NCI-H2107 treated with DMSO at 0.1 percent for 48 hours (cell line): ENCODE measurements around the gene CSK.
"Not testable (repeated sequence)": the region's sequence is repeated elsewhere in the genome, so short reads cannot be mapped to it uniquely, and the experiment has no call there.

Experiments
- DNase-seq: peaks from one replicate; lab custom pipeline; 2025; ENCODE audit not compliant: unreplicated experiment; lab: John Stamatoyannopoulos, UW

The CSK gene

DNA sequence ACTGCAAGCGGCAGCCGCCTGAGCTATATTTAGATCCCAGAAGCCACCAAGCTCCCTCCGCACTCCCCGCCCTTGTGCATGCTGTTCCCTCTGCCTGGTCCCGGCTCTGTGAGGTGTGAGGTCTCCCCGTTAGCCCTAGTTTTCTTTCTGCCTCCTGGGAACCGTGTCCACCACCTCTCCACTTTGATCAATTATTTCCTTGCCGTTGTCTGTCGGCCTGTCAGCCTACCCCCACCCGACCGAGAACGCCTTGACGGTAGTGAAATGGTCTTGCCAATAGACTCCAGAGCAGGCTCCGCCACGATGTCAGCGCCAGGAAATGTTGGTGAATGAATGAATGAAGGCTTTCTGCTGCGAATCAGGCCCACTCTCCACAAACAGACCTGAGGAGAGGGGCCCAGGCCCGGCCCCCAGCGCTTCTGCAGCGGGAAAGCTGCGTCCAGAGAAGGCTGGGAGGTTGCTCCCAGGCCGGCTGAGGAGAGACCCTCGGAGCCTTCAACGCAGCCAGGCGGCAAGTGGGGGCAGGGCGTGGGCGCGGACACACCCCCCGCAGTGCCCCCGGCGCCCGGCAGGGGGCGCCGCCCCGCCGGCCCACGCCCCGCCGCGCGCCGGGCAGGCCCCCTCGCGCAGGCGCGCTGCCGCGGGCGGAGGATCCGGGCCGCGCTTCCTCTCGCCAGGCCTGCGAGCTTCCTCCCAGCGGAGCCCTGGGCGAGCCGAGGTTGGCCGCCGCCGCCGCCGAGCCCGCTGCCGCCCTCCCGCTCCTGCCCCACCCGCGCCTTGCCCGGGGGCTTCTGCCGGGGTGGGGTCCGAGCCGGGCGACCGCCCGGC is at the start of gene CSK:
CSK (plus strand) TSS at position 650 of the 828 bp plus-strand sequence. CDS start 16,218 bp downstream, outside the sequence.
- no peak for DNase-seq

DNA sequence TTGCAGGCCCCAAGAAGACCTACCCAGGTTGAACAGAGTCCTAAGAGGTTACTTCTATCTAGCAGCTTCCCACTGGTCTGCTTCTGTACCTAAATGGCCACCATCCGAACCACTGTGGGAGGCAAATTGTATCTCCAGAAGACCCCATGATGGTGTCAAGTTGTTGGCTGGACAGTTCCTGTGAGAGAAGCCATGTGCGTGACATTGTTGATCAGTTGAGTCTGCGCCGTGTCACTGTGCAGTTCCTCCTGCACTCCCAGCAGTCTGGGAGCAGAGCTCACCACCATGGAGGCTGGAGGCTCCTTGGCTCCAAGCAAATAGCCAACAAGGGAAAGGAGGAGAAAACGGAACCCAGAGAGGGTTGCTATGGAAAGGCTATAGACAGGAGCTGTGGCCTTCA is 49.0 kb upstream of the CSK start:
- no peak for DNase-seq

DNA sequence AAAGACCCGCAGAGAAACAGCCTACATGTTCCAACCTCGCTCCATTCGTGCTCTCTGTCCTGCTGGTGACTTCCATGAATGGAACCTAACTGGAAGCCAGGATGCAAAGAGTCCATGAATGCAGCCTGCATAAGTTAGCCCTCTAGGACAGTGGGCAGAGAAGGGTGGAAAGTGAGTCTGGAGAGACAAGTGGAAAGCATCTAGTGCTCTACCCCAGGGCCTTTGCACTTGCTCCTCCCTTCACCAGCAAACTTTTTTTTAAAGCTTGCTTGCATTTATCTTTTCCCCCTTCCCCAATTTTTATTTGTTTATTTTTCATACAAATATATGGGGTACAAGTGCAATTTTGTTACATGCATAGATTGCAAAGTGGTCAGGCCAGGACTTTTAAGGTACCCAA is 48.6 kb upstream of the CSK start:
- DNase-seq = no peak

DNA sequence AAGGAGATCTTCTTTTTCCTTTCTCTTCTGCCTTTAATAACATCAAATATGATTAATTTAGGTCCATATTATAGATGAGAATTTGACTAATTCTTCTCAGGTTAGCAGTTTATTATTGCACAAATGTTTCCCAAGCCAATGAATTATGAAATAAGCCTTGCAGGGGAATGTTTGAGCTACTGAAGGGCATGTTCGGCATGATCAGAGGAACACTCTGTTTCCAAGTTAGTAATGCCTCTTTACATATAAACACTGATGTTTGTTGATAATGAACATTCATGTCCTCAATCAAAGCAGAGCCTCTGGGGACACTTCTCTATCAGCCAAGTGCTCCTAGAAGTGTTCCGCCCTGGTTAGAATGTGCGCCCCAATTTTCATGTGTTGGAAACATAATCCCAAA is 46.6 kb upstream of the CSK start:
- DNase-seq = no peak

DNA sequence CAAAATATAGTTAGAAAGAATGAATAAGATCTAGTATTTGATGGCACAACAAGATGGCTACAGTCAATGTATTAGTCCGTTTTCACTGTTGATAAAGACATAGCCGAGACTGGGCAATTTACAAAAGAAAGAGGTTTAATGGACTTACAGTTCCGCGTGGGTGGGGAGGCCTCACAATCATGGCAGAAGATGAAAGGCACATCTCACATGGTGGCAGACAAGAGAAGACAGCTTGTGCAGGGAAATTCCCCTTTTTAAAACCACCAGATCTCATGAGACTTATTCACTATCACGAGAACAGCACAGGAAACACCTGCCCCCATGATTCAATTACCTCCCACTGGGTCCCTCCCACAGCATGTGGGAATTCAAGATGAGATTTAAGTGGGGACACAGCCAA is 43.6 kb upstream of the CSK start:
- DNase-seq = not testable (repeated sequence)

DNA sequence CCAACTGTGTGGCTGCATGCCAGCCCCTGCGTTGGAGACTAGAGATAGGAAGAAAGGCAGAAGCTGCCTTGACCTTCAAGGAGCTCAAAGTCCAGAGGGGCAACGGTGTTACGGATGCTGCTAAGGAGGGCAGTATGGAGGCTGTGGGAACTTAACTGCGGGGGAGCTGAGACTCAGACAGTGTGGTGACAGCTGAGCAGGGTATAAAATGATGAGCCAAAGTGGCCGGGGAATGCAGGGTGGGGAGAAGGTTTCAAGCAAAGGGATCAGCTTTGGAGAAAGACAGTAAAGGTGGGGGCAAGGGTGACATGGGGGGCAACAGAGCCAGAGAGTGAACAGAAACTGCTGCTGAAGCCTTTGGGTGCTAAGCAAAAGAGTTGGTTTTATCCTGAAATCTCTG is 39.5 kb upstream of the CSK start:
- no peak for DNase-seq

DNA sequence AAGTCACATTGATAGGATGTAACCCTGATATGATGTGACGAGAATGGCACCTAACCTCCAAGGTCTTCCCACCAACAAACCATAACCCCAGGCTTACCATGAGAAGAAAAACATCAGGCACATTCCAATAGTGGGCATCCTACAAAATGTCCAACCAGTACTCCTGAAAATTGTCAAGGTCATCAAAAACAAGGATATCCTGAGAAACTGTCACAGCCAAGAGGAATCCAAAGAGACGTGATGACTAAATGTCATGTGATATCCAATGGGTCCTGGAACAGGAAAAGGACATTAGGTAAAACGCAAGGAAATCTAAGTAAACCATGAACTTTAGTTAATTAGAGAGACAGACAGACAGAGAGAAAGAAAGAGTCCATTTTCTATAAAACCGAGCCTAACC is 35.5 kb upstream of the CSK start:
- no peak for DNase-seq

DNA sequence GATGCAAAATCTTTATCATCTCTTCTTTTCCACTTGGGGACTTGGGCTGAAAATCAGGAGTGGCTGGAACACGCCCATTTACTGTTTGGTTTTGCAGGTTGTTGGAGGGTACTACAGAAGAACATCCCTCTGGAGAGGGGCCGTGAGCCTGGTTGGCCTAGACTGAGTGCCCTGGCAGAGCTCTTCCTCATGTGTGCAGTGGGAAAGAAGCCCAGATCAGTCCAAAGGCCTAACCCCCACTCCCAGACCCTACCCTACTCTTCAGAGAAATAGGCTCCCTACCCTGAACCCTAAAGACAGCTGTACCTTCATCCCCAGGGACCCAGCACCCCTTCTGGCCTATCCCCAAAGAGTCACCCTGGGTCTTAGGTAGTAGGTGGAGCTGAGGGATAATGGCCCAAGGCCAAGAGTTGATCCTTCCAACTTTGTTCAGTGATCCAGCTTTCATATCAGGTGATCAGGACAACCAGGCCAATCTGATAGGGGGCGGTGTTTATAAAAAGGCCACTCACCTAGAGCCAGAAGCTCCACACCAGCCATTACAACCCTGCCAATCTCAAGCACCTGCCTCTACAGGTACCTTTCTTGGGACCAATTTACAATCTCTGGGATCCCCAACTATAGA is 33.4 kb upstream of the CSK start, which contains the start of gene CYP1A2:
CYP1A2 (plus strand) TSS at position 524 of the 625 bp plus-strand sequence. CDS start 894 bp downstream, outside the sequence.
- no peak for DNase-seq

DNA sequence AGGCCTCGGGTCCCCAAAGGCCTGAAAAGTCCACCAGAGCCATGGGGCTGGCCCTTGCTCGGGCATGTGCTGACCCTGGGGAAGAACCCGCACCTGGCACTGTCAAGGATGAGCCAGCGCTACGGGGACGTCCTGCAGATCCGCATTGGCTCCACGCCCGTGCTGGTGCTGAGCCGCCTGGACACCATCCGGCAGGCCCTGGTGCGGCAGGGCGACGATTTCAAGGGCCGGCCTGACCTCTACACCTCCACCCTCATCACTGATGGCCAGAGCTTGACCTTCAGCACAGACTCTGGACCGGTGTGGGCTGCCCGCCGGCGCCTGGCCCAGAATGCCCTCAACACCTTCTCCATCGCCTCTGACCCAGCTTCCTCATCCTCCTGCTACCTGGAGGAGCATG is 32.0 kb upstream of the CSK start:
- no peak for DNase-seq

DNA sequence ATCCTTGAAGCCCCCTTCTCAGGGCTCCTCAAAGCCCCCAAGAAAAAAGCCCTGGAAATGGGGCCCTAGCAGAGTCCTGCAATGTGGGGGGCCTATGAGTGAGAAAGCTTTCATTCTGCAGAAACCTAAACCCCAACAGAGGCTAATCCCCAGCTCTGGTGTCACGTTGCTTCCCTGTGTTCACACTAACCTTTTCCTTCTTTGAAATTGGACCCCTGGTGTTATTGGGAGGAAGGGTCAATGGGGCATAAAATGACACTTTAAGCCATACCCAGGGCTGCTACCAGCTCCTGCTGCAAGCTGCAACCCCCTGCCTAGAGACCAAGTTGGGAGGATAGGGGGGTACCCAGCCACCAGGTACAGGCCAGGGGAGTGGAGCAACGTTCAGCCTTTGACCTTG is 31.1 kb upstream of the CSK start:
- DNase-seq = no peak

DNA sequence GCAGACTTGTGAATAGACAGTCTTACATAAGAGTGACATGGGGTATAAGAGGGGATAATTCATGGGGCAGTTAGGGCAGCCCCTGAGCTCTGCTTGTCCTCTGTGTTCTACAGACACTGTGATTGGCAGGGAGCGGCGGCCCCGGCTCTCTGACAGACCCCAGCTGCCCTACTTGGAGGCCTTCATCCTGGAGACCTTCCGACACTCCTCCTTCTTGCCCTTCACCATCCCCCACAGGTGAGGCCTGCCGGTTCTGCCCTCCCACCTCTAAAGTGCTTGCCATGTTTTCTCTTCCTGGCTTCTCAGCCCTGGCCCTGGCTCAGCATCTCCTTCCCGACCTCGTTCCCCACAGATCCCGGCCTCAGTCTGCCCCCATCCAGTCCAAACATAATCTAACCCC is 29.9 kb upstream of the CSK start:
- no peak for DNase-seq

DNA sequence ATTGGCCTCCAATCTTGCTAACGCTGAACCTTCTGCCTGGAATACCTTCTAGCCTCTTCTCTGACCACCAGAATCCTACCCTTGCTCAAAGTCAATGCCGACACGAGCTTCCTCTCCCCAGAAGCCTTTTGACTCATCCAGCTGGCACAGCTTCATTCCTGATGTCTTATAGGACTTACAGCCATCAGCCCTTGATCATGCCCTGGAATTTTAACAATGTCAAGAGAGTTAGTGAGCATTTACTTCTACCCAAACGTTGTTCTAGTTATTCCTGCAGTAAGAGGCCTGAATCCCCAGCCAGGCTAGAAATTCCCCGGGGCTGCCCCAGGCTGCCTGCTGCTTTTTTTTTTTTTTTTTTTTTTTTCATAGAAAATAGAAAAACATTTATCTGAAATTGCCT is 29.3 kb upstream of the CSK start:
- no peak for DNase-seq

DNA sequence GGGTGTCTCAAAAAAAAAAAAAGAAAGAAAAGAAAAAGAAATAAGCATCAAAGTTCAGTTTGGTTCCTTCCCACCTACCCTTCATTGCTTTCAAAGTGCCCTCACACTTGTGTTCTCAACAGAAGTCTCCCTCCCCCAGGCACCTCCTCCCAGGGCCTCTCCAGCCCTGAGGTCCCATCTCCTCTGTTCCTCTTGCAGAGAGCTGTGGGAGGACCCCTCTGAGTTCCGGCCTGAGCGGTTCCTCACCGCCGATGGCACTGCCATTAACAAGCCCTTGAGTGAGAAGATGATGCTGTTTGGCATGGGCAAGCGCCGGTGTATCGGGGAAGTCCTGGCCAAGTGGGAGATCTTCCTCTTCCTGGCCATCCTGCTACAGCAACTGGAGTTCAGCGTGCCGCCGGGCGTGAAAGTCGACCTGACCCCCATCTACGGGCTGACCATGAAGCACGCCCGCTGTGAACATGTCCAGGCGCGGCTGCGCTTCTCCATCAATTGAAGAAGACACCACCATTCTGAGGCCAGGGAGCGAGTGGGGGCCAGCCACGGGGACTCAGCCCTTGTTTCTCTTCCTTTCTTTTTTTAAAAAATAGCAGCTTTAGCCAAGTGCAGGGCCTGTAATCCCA is 27.2 kb upstream of the CSK start:
- DNase-seq = no peak

DNA sequence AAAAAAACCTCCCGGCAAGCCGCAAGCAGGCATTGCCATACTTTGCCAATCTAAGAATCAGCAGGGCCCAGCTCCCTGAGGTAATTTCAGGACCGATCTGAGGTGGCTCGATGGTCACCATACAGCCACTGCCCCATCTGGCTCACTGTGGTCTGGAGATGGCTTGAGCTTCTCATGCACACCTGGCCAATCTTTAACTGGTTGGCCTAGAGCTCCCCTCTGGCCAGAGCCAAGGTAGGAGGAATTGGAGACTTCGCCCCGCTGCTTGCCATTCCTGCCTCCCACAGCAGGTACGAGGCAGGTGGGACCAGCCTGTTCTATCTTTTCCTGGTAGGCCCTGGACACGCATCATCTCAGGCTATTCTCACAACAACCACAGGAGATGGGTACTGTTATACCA is 23.1 kb upstream of the CSK start:
- no peak for DNase-seq

DNA sequence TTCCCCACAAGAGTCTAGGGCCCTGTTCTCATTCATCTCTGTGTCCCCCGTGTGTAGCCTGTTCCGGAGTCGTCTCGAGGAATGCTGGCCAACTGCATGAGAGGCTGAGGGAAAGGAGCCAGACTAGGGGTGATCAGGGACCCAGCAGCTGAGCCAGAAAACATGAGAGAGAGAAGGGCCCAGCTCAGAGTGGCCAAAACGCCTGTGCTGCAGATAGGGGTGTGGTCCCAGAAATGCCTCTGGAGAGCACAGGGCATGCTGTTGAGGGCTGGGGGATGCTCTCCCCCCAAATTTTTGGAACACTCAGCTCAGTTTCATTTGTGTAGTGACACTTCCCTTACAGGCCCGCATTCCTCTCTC is 19.1 kb upstream of the CSK start:
- no peak for DNase-seq

DNA sequence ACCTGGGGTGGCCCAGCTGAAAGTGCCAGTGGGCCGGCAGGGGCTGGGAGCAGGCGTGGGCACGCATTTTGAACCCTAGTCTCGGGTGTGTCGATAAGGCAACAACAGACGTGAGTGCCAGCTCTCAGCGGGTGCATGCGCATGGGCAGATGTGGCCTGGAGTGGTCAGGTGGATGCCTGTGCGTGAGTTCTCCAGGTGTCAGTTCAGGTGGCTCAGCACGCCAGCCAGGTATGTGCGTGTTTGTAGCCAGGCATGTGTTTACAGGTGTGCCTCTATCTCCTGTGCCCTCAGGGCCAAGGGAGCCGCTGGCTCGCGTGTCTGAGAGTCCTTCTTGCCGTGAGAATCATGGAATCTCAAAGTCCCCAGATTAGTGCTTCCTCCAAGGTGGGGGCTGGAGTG is 18.5 kb upstream of the CSK start:
- DNase-seq = no peak

DNA sequence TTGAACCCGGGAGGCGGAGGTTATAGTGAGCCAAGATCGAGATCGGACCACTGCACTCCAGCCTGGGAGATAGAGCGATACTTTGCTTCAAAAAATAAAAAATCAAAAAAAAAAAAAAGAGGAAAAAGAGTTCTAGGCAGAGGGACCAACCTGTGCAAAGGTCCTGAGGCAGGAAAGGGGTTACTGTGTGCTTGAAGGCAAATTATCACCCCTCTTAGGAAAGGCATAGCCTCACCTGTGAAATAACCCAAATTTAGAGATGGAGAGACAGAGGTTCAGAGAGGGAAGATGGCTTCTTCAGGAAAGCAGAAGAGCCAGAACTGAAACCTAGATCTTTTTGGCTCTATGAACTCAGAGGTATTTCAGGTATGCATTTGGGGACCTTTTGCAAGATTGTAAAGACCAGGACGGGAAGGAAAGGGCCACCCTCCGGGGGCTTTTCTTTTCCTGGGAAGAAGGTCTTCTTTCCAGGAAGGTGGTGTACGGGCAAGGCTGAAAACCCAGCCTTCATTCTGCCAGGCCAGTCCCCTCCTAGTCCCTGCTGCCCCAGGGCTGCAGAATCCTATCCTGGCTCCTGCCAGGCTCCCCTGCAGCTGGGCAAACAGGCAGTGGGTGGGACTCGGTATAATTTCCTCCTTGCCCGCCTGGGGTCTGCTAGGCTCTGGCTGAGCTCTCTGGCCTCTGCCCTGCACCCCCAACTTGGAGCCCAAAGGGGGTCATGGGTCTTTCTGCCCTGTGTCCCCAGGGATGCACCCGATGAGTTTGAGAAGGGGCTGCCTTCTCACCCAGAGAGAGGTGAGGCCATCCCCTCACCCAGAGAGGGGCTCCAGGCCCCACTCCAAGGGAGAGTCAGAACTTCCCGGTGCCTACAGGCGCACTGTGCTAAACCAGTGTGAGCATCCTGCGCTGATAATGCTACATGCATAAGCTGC is 14.4 kb upstream of the CSK start:
- no peak for DNase-seq

DNA sequence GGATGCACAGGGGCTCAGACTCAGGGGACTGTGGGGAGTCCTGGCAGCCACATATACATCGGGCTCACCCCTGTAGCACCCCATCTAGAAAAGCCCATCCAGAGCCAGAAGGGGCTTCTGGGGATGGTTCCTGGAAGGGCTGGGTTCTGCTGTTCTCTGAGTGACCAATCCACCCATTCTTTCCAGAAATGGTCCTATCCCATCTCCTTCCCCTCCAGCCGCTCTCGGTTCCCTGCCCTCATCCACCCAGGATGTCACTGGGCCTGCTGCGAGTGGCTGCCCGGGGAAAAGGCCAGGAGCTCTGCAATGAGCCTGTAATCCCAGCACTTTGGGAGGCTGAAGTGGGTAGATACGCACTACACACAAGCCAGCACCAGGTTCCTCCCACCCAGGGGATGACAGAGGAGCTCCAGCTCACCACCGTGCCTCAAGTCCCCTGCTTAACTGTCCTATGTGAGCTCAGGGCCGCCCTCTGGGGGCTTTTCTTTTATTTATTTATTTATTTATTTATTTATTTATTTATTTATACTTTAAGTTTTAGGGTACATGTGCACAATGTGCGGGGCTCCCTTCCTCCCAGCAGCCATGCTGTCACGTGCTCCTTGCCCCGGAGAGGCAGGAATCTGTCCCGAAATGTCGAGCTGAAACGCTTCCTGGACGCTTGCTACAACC is 13.6 kb upstream of the CSK start:
- DNase-seq = no peak

DNA sequence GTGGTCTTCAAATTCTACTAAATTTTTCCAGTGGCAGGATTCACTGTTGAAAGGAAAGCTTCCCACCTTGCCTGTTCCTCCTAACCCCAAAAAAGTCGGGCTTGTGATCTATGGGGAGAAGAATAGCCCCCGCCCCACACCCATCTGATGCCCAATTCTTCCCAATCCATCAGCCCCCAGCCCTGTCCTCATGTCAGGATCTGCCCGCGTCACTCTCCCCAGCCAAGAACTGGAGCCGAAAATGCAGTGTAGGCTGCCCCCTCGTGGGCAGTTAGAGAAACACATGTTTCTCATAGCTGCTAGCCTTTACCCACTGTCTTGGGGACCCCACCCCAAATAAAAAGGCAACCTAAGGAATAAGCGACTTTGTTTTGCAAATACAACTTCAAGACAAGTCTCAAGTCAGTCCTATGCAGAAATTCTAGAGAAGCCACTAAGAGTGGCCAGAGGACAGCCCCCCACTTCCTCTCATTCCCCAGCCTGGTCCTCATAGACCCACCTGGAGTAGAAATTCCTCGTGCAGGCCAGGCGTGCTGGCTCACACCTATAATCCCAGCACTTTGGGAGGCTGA is 13.0 kb upstream of the CSK start:
- DNase-seq = peak; percentile 24

DNA sequence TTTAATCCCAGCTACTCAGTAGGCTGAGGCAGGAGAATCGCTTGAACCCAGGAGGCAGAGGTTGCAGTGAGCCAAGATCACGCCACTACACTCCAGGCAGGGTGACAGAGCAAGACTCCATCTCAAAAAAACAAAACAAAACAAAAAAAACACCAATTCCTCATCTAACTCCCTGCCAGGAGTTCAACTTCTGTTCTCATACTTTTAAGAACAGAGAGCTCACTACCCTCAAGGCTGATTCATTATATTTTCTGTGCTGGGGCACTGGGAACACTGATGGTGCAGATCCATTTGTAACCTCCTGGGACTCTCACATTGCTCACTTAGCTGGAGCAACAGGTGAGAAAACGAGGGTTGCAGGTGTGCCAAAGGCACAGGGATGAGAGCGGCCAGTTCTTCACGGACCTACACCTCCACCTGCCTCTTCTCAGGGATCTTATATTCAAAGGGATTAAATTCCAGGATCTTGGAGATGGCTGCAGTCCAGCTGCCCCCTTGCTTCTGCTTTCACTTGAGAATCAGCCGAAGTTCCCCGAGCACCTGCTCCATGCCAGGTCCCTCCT is 12.3 kb upstream of the CSK start:
- peak; percentile 36 for DNase-seq
